Smooth muscle cell of the brain vasculature (primary cell): ENCODE data around the gene ARHGAP8.

ENCODE experiments used
- DNase-seq: peaks from one replicate; pipeline ENCODE4 v3.0.0-alpha.2; 2012; ENCODE audit warnings: low read depth, low spot score

The ARHGAP8 gene

GRCh38 chr22:44907765-44908737, 155.7 kb downstream of the ARHGAP8 start:
- DNase-seq = no peak

GRCh38 chr22:44909241-44909640, 156.9 kb downstream of the ARHGAP8 start:
- DNase-seq = no peak
